Measurements from ENCODE around the gene RNF220.

Gene RNF220

DNA sequence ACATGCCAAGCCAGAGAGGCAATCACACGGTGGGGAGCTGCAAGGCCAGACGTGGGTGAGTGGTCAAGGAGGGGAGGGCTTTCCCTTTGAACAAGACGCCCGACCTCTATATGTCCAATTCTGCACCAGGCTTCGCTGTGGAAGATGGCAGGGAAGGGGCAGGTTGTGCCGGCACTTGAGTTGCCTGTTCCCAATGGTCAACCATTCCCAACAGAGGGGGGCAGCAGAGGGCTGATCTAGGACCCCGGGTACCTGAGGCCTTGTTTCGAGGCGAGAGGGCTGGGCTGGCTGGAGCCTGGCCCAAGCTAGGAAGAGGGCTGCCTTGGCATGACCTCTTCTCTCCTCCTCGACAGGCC lies 204.3 kb downstream of the RNF220 start:
- peak; percentile 10 to 45 for DNase-seq
- H2AFZ ChIP-seq (ENCODE audit: insufficient read depth, low read length, poor library complexity): no peak overlapping the region
- H3K4ac ChIP-seq (ENCODE audit: low read depth, low read length): no peak overlapping the region
- no peaks in the 10 kb centered on the region for H3K79me2 ChIP-seq (ENCODE audit: control insufficient read depth, insufficient read depth, low read length, poor library complexity)
- H3K18ac ChIP-seq (ENCODE audit: low read length): no peak overlapping the region
- no peak overlapping the region for H3K27ac ChIP-seq (ENCODE audit: low read depth, low read length)
- H3K4me3 ChIP-seq (ENCODE audit: low read depth, low read length): no peak overlapping the region
- WGBS (ENCODE audit: extremely low coverage, insufficient coverage, insufficient read length): no CpG with 5 or more reads among the region's 10 CpGs
- no peak overlapping the region for H4K8ac ChIP-seq (ENCODE audit: low read depth, low read length)
- H3K9ac ChIP-seq (ENCODE audit: low read length): no peak overlapping the region
- H2BK12ac ChIP-seq (ENCODE audit: low read length): no peak overlapping the region
- no peaks in the 10 kb centered on the region for H3K27me3 ChIP-seq (ENCODE audit: insufficient read depth, low read length)
- H3K79me1 ChIP-seq (ENCODE audit: low read length): no peaks in the 10 kb centered on the region
- no peak overlapping the region for H3K4me2 ChIP-seq (ENCODE audit: low read length)
- H3K14ac ChIP-seq (ENCODE audit: low read length): no peak overlapping the region
- no peak overlapping the region for H2BK120ac ChIP-seq (ENCODE audit: insufficient read depth, low read length, poor library complexity)
- no peaks in the 10 kb centered on the region for H3K9me3 ChIP-seq (ENCODE audit: insufficient read depth, low read depth, low read length)
- H3K4me1 ChIP-seq (ENCODE audit: control insufficient read depth in 1 of 2, insufficient read depth in 2 of 2, low read length in 2 of 2): no peaks in the 10 kb centered on the region
- H4K91ac ChIP-seq (ENCODE audit: low read depth, low read length): no peak overlapping the region
- H4K12ac ChIP-seq (ENCODE audit: low read depth, low read length): no peak overlapping the region
- H2BK5ac ChIP-seq (ENCODE audit: low read depth, low read length, poor library complexity): no peak overlapping the region
- H3K23ac ChIP-seq (ENCODE audit: low read length): no peak overlapping the region
- H2AK5ac ChIP-seq (ENCODE audit: low read length): no peak overlapping the region
- no peaks in the 10 kb centered on the region for H3K36me3 ChIP-seq (ENCODE audit: control insufficient read depth in 1 of 2, insufficient read depth in 2 of 2, low read length in 2 of 2)

- Histone ChIP-seq H4K8ac (ENCODE audit: low read depth, low read length) (no peak overlapping the region), H2BK120ac (ENCODE audit: insufficient read depth, low read length, poor library complexity) (no peak overlapping the region), H4K12ac (ENCODE audit: low read depth, low read length) (no peak overlapping the region), H3K36me3 (ENCODE audit: control insufficient read depth in 1 of 2, insufficient read depth in 2 of 2, low read length in 2 of 2) (no peaks in the 10 kb centered on the region), H3K4me3 (ENCODE audit: low read depth, low read length) (no peak overlapping the region), H3K79me2 (ENCODE audit: control insufficient read depth, insufficient read depth, low read length, poor library complexity) (no peaks in the 10 kb centered on the region), H3K9ac (ENCODE audit: low read length) (no peak overlapping the region), H3K23ac (ENCODE audit: low read length) (no peak overlapping the region), H3K14ac (ENCODE audit: low read length) (no peak overlapping the region), H4K91ac (ENCODE audit: low read depth, low read length) (no peak overlapping the region), H3K18ac (ENCODE audit: low read length) (no peak overlapping the region), H2BK12ac (ENCODE audit: low read length) (no peak overlapping the region), H3K9me3 (ENCODE audit: insufficient read depth, low read depth, low read length) (no peaks in the 10 kb centered on the region), H2AK5ac (ENCODE audit: low read length) (no peak overlapping the region), H3K4me1 (ENCODE audit: control insufficient read depth in 1 of 2, insufficient read depth in 2 of 2, low read length in 2 of 2) (no peaks in the 10 kb centered on the region), H3K27ac (ENCODE audit: low read depth, low read length) (no peak overlapping the region), H2AFZ (ENCODE audit: insufficient read depth, low read length, poor library complexity) (no peak overlapping the region), H3K4me2 (ENCODE audit: low read length) (no peak overlapping the region), H3K27me3 (ENCODE audit: insufficient read depth, low read length) (no peaks in the 10 kb centered on the region), H3K79me1 (ENCODE audit: low read length) (no peaks in the 10 kb centered on the region), H3K4ac (ENCODE audit: low read depth, low read length) (no peak overlapping the region), H2BK5ac (ENCODE audit: low read depth, low read length, poor library complexity) (no peak overlapping the region)
- WGBS (ENCODE audit: extremely low coverage, insufficient coverage, insufficient read length): no CpG with 5 or more reads among the region's 25 CpGs
- no peak for DNase-seq
These were observed 204.9 kb downstream of the RNF220 start for GRCh38 chr1:44609768-44610526.

DNA sequence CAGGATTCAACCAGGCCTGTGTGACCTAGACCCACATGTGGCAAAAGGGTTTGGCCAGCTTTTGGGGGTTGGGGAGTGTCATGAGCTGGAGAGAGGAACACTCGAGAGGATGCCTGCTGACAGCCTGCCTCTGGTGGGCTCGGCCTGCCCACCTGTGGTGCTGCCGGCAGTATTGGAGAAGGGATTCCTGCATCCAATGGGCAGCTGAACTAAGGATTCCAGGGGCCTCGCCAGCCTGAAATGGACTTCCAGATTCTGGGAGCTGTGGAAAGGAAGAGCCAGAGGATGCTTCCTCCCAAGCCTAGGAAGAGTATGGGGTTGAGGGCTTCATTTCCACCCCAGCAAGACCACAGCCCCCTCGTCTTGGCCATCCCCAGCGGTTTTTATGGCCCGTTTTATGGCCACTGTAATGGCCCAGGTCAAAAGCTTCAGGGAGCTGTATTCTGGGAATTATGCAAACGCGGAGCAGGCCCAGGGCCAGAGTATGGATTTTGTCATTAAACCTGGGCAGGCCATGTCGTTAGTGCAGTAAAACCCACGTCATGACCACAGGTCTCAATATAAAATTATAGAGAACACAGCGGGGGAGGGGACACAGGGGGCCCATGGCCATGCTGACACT lies 205.6 kb downstream of the RNF220 start:
- Histone ChIP-seq H3K14ac (ENCODE audit: low read length) (no peak overlapping the region), H4K91ac (ENCODE audit: low read depth, low read length) (no peak overlapping the region), H3K4ac (ENCODE audit: low read depth, low read length) (no peak overlapping the region), H3K23ac (ENCODE audit: low read length) (no peak overlapping the region), H3K79me1 (ENCODE audit: low read length) (no peaks in the 10 kb centered on the region), H2AK5ac (ENCODE audit: low read length) (no peak overlapping the region), H4K8ac (ENCODE audit: low read depth, low read length) (no peak overlapping the region), H2BK12ac (ENCODE audit: low read length) (no peak overlapping the region), H3K4me2 (ENCODE audit: low read length) (no peak overlapping the region), H3K79me2 (ENCODE audit: control insufficient read depth, insufficient read depth, low read length, poor library complexity) (no peaks in the 10 kb centered on the region), H2BK5ac (ENCODE audit: low read depth, low read length, poor library complexity) (no peak overlapping the region), H3K36me3 (ENCODE audit: control insufficient read depth in 1 of 2, insufficient read depth in 2 of 2, low read length in 2 of 2) (no peaks in the 10 kb centered on the region), H2BK120ac (ENCODE audit: insufficient read depth, low read length, poor library complexity) (no peak overlapping the region), H4K12ac (ENCODE audit: low read depth, low read length) (no peak overlapping the region), H3K18ac (ENCODE audit: low read length) (no peak overlapping the region), H3K4me3 (ENCODE audit: low read depth, low read length) (no peak overlapping the region), H3K4me1 (ENCODE audit: control insufficient read depth in 1 of 2, insufficient read depth in 2 of 2, low read length in 2 of 2) (no peaks in the 10 kb centered on the region), H3K9me3 (ENCODE audit: insufficient read depth, low read depth, low read length) (no peaks in the 10 kb centered on the region), H2AFZ (ENCODE audit: insufficient read depth, low read length, poor library complexity) (no peak overlapping the region), H3K27me3 (ENCODE audit: insufficient read depth, low read length) (no peaks in the 10 kb centered on the region), H3K27ac (ENCODE audit: low read depth, low read length) (no peak overlapping the region), H3K9ac (ENCODE audit: low read length) (no peak overlapping the region)
- WGBS (ENCODE audit: extremely low coverage, insufficient coverage, insufficient read length): no CpG with 5 or more reads among the region's 12 CpGs
- DNase-seq: no peak

DNA sequence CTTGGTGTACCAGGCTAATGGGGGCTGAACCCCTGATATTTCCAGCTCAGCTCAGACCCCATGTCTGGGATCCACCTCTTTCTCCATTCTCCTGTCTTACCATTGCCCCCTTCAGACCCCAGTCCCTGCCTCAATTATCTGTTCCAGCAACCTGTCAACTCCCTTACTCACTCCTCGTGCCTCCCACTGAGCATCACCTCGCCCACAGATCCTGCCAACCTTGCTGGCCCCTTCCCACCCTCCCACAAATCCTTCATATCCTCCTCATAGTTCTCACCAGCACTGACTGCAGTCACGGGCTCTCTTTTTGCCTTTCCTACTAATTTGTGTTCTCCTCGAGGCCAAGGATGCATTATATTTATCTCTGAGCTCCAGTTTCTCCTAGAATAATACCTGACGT lies 206.4 kb downstream of the RNF220 start:
- no peak for DNase-seq
- H4K12ac ChIP-seq (ENCODE audit: low read depth, low read length): no peak overlapping the region
- H3K27me3 ChIP-seq (ENCODE audit: insufficient read depth, low read length): peaks cover under 1% of the 10 kb centered on the region
- no peak overlapping the region for H3K4me2 ChIP-seq (ENCODE audit: low read length)
- H2BK120ac ChIP-seq (ENCODE audit: insufficient read depth, low read length, poor library complexity): no peak overlapping the region
- H2BK12ac ChIP-seq (ENCODE audit: low read length): no peak overlapping the region
- H3K79me1 ChIP-seq (ENCODE audit: low read length): no peaks in the 10 kb centered on the region
- H3K4me3 ChIP-seq (ENCODE audit: low read depth, low read length): no peak overlapping the region
- no peak overlapping the region for H2BK5ac ChIP-seq (ENCODE audit: low read depth, low read length, poor library complexity)
- H3K36me3 ChIP-seq (ENCODE audit: control insufficient read depth in 1 of 2, insufficient read depth in 2 of 2, low read length in 2 of 2): no peaks in the 10 kb centered on the region
- no peak overlapping the region for H3K4ac ChIP-seq (ENCODE audit: low read depth, low read length)
- no peaks in the 10 kb centered on the region for H3K9me3 ChIP-seq (ENCODE audit: insufficient read depth, low read depth, low read length)
- no peak overlapping the region for H3K18ac ChIP-seq (ENCODE audit: low read length)
- no peaks in the 10 kb centered on the region for H3K79me2 ChIP-seq (ENCODE audit: control insufficient read depth, insufficient read depth, low read length, poor library complexity)
- WGBS (ENCODE audit: extremely low coverage, insufficient coverage, insufficient read length): no CpG with 5 or more reads among the region's 5 CpGs
- no peak overlapping the region for H3K14ac ChIP-seq (ENCODE audit: low read length)
- H3K23ac ChIP-seq (ENCODE audit: low read length): no peak overlapping the region
- H2AFZ ChIP-seq (ENCODE audit: insufficient read depth, low read length, poor library complexity): no peak overlapping the region
- no peak overlapping the region for H3K9ac ChIP-seq (ENCODE audit: low read length)
- H4K91ac ChIP-seq (ENCODE audit: low read depth, low read length): no peak overlapping the region
- H2AK5ac ChIP-seq (ENCODE audit: low read length): no peak overlapping the region
- H3K4me1 ChIP-seq (ENCODE audit: control insufficient read depth in 1 of 2, insufficient read depth in 2 of 2, low read length in 2 of 2): no peaks in the 10 kb centered on the region
- no peak overlapping the region for H3K27ac ChIP-seq (ENCODE audit: low read depth, low read length)
- H4K8ac ChIP-seq (ENCODE audit: low read depth, low read length): no peak overlapping the region

Measured in trophoblast cell (in vitro differentiated cells and primary cell).